ENCODE results near the gene FOXK1.

- no peak for TF ChIP-seq CTCF (IDR thresholded peaks at IDR 0.05)
- no peak for TF ChIP-seq POLR2A (IDR thresholded peaks at IDR 0.05)
- TF ChIP-seq POLR2AphosphoS5 (IDR thresholded peaks at IDR 0.05), result no peak
Measured at GRCh38 chr7:4758111-4758510, 76.0 kb downstream of the FOXK1 start.

Measured in prostate gland (tissue), 2 donors.